ENCODE results near the gene NPPC. TPM values are rescaled to one million over a fixed set of nuclear protein-coding genes. Genes with fewer than 3 reads are reported as not detected.

Gene NPPC
- total RNA-seq, result not detected

GRCh38 chr2:231926180-231926741 is at the start of gene NPPC:
NPPC (minus strand) TSS chr2:231926396; CDS start chr2:231926249, 147 bp downstream.
- Histone ChIP-seq H3K27ac (no peak within 1 kb of the TSS), H3K4me3 (peak within 1 kb of the TSS; percentile 48 to 66 (median 50)), H3K9me3 (no peaks in the 10 kb centered on the region), H3K27me3 (peaks cover 29 to 65% (median 57%) of the 10 kb centered on the region in 3 donors), H3K4me1 (peaks cover 8 to 21% of the 10 kb centered on the region in 2 donors), H3K36me3 (no peaks in the 10 kb centered on the region)
- no peak for DNase-seq
- no peak for TF ChIP-seq CTCF (IDR thresholded peaks at IDR 0.05 in 4 of 5, conservative IDR thresholded peaks at IDR 0.05 in 1 of 5)
- no peak for TF ChIP-seq POLR2A (IDR thresholded peaks at IDR 0.05)
- in situ Hi-C loops (cut with MboI; ENCODE audit: low sequenced_read_pairs in 4 of 4) (loop anchor here in 2 of 4 donors (10.0 kb wide), 3 partner anchors 209 to 399 kb away; no protein-coding TSS in a partner anchor), intact Hi-C loops (cut with DNase I; ENCODE audit: low total_unique reads) (no loop called here)
- ATAC-seq, result no peak

- TF ChIP-seq CTCF (IDR thresholded peaks at IDR 0.05 in 4 of 5, conservative IDR thresholded peaks at IDR 0.05 in 1 of 5) (no peak), POLR2A (IDR thresholded peaks at IDR 0.05) (no peak)
- intact Hi-C loops (cut with DNase I; ENCODE audit: low total_unique reads) (no loop called here), in situ Hi-C loops (cut with MboI; ENCODE audit: low sequenced_read_pairs in 4 of 4) (no loop called here)
- Histone ChIP-seq H3K9me3 (no peaks in the 10 kb centered on the region), H3K4me1 (no peaks in the 10 kb centered on the region), H3K27ac (no peak overlapping the region), H3K27me3 (no peaks in the 10 kb centered on the region), H3K4me3 (no peak overlapping the region), H3K36me3 (no peaks in the 10 kb centered on the region)
- ATAC-seq, result no peak
- no peak for DNase-seq
Observed at GRCh38 chr2:231975001-231975400, 48.8 kb upstream of the NPPC start.

GRCh38 chr2:231970461-231970860 is 44.3 kb upstream of the NPPC start:
- H3K27ac ChIP-seq, result no peak overlapping the region
- no peaks in the 10 kb centered on the region for H3K27me3 ChIP-seq
- DNase-seq, result no peak
- no peak overlapping the region for H3K4me3 ChIP-seq
- intact Hi-C loops (cut with DNase I; ENCODE audit: low total_unique reads) (no loop called here), in situ Hi-C loops (cut with MboI; ENCODE audit: low sequenced_read_pairs in 4 of 4) (no loop called here)
- TF ChIP-seq POLR2A (IDR thresholded peaks at IDR 0.05), result no peak
- no peak for TF ChIP-seq CTCF (IDR thresholded peaks at IDR 0.05 in 4 of 5, conservative IDR thresholded peaks at IDR 0.05 in 1 of 5)
- no peaks in the 10 kb centered on the region for H3K4me1 ChIP-seq
- ATAC-seq, result no peak
- H3K9me3 ChIP-seq, result no peaks in the 10 kb centered on the region
- H3K36me3 ChIP-seq, result no peaks in the 10 kb centered on the region

GRCh38 chr2:231968820-231969219 is 42.6 kb upstream of the NPPC start:
- Histone ChIP-seq H3K4me1 (peaks cover 2 to 4% of the 10 kb centered on the region in 2 donors), H3K9me3 (no peaks in the 10 kb centered on the region), H3K4me3 (no peak overlapping the region), H3K27ac (no peak overlapping the region), H3K27me3 (no peaks in the 10 kb centered on the region), H3K36me3 (no peaks in the 10 kb centered on the region)
- ATAC-seq (no peak), DNase-seq (no peak)
- in situ Hi-C loops (cut with MboI; ENCODE audit: low sequenced_read_pairs in 4 of 4) (no loop called here), intact Hi-C loops (cut with DNase I; ENCODE audit: low total_unique reads) (no loop called here)
- TF ChIP-seq CTCF (IDR thresholded peaks at IDR 0.05 in 4 of 5, conservative IDR thresholded peaks at IDR 0.05 in 1 of 5) (no peak), POLR2A (IDR thresholded peaks at IDR 0.05) (no peak)

- H3K9me3 ChIP-seq, result no peaks in the 10 kb centered on the region
- intact Hi-C loops (cut with DNase I; ENCODE audit: low total_unique reads) (no loop called here), in situ Hi-C loops (cut with MboI; ENCODE audit: low sequenced_read_pairs in 4 of 4) (no loop called here)
- H3K27ac ChIP-seq, result no peak overlapping the region
- ATAC-seq (no peak), DNase-seq (no peak)
- no peaks in the 10 kb centered on the region for H3K36me3 ChIP-seq
- no peaks in the 10 kb centered on the region for H3K27me3 ChIP-seq
- TF ChIP-seq POLR2A (IDR thresholded peaks at IDR 0.05) (no peak), CTCF (IDR thresholded peaks at IDR 0.05 in 4 of 5, conservative IDR thresholded peaks at IDR 0.05 in 1 of 5) (no peak)
- no peak overlapping the region for H3K4me3 ChIP-seq
- peaks cover 18 to 21% of the 10 kb centered on the region in 2 donors for H3K4me1 ChIP-seq
Observed at GRCh38 chr2:231966886-231967285, 40.7 kb upstream of the NPPC start.
